ENCODE measurements around the gene PHF14.
A peak's percentile ranks its signal among the peaks of the same experiment; 100 is the strongest.
"Not testable (repeated sequence)": the region's sequence is repeated elsewhere in the genome, so short reads cannot be mapped to it uniquely, and the experiment has no call there.

The PHF14 gene

GRCh38 chr7:10973061-10973941 is at the start of gene PHF14:
Gene PHF14, plus strand, starts transcription at chr7:10973872. Its CDS starts 452 bp downstream, at chr7:10974324.
- peak; percentile 95 for DNase-seq

GRCh38 chr7:10924370-10924769 is 49.3 kb upstream of the PHF14 start:
- no peak for DNase-seq

- not testable (repeated sequence) for DNase-seq
Observed at GRCh38 chr7:10928203-10928602, 45.5 kb upstream of the PHF14 start.

- DNase-seq, result no peak
Observed at GRCh38 chr7:10930551-10930950, 43.1 kb upstream of the PHF14 start.

GRCh38 chr7:10931161-10931560 is 42.5 kb upstream of the PHF14 start:
- DNase-seq, result no peak

GRCh38 chr7:10934292-10934691 is 39.4 kb upstream of the PHF14 start:
- DNase-seq, result no peak

GRCh38 chr7:10939237-10939910 is 34.3 kb upstream of the PHF14 start:
- no peak for DNase-seq

- DNase-seq, result peak; percentile 88
Observed at GRCh38 chr7:10939911-10940703, 33.6 kb upstream of the PHF14 start.

GRCh38 chr7:10940704-10941355 is 32.8 kb upstream of the PHF14 start:
- DNase-seq, result peak; percentile 3

- no peak for DNase-seq
Observed at GRCh38 chr7:10950494-10950893, 23.2 kb upstream of the PHF14 start.

GRCh38 chr7:10950974-10951578 is 22.6 kb upstream of the PHF14 start:
- not testable (repeated sequence) for DNase-seq

- DNase-seq, result no peak
Observed at GRCh38 chr7:10952588-10952987, 21.1 kb upstream of the PHF14 start.

- DNase-seq, result not testable (repeated sequence)
Observed at GRCh38 chr7:10953078-10953750, 20.5 kb upstream of the PHF14 start.

- DNase-seq, result no peak
Observed at GRCh38 chr7:10956528-10956927, 17.1 kb upstream of the PHF14 start.

GRCh38 chr7:10960242-10960641 is 13.4 kb upstream of the PHF14 start:
- DNase-seq, result not testable (repeated sequence)

GRCh38 chr7:10965016-10965415 is 8.7 kb upstream of the PHF14 start:
- not testable (repeated sequence) for DNase-seq

GRCh38 chr7:10972174-10972573 is 1.5 kb upstream of the PHF14 start:
- no peak for DNase-seq

- DNase-seq, result peak; percentile 24
Observed at GRCh38 chr7:10973942-10974911, 555 bp downstream of the PHF14 start.

GRCh38 chr7:10977113-10977512 is 3.4 kb downstream of the PHF14 start:
- no peak for DNase-seq

- no peak for DNase-seq
Observed at GRCh38 chr7:10981317-10981716, 7.6 kb downstream of the PHF14 start.
